ENCODE data around the gene HSPBP1. TPM values are rescaled to one million over a fixed set of nuclear protein-coding genes. Genes with fewer than 3 reads are reported as not detected.
A peak's percentile ranks its signal among the peaks of the same experiment; 100 is the strongest.

Gene HSPBP1
- total and polyA plus RNA-seq, 9 of the 15 experiments (the other 6 are each of a cell fraction or from before 2014, with no cell fraction given), result 0.83 to 81.3 (median 21.8) TPM

- 0 out of 2 replicates have a peak, but pooled peaks have one; percentile 46 for TF ChIP-seq ZNF592 (IDR thresholded peaks at IDR 0.05)
- TF ChIP-seq, protein P1, sequence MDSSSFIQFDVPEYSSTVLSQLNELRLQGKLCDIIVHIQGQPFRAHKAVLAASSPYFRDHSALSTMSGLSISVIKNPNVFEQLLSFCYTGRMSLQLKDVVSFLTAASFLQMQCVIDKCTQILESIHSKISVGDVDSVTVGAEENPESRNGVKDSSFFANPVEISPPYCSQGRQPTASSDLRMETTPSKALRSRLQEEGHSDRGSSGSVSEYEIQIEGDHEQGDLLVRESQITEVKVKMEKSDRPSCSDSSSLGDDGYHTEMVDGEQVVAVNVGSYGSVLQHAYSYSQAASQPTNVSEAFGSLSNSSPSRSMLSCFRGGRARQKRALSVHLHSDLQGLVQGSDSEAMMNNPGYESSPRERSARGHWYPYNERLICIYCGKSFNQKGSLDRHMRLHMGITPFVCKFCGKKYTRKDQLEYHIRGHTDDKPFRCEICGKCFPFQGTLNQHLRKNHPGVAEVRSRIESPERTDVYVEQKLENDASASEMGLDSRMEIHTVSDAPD (CRISPR knock-in tag; IDR thresholded peaks at IDR 0.05), result no peak
- TF ChIP-seq PHB2 (IDR thresholded peaks at IDR 0.05; ENCODE audit: low read depth), result no peak
Measured at GRCh38 chr19:55319785-55320184, 39.9 kb upstream of the HSPBP1 start (continued).

- intact Hi-C loops (cut with micrococcal nuclease), result no loop called here
- Histone ChIP-seq H2AFZ (ENCODE audit: low read depth, low read length) (no peak overlapping the region), H3K36me3 (ENCODE audit: control insufficient read depth, insufficient read depth, low read length) (no peaks in the 10 kb centered on the region), H3K4me2 (ENCODE audit: insufficient read depth, low read length) (no peak overlapping the region), H3K27ac (ENCODE audit: extremely low read depth, low read depth, low read length) (no peak overlapping the region), H3K79me2 (ENCODE audit: control insufficient read depth, insufficient read depth, low read length) (no peaks in the 10 kb centered on the region), H3K9ac (ENCODE audit: insufficient read depth in 1 of 2, low read depth in 2 of 2, low read length in 2 of 2) (no peak overlapping the region; a peak in 1 of 4 replicates), H3K4me3 (no peak overlapping the region), H4K20me1 (replicated peaks; ENCODE audit: control insufficient read depth, insufficient read depth, low read length) (no peaks in the 10 kb centered on the region), H3K9me3 (replicated peaks; ENCODE audit: control insufficient read depth, insufficient read depth, low read depth, low read length) (no peaks in the 10 kb centered on the region), H3K9me1 (ENCODE audit: control insufficient read depth, insufficient read depth, low read length) (no peaks in the 10 kb centered on the region), H3K4me1 (replicated peaks in 1 of 2; ENCODE audit: control insufficient read depth in 2 of 2, insufficient read depth in 2 of 2, low read length in 2 of 2) (peaks cover 9 to 47% of the 10 kb centered on the region in 2 experiments; a peak in 4 of 5 replicates), H3K27me3 (ENCODE audit: control insufficient read depth in 2 of 2, insufficient read depth in 2 of 2, low read length in 2 of 2) (no peaks in the 10 kb centered on the region)
- DNase-seq (ENCODE audit: extremely low read depth in 1 of 4, low spot score in 3 of 4), result no peak
- no peak for ATAC-seq
- BruUV-seq (replicated peaks), result no TSS peak
- 68% methylated on average over 8 of the region's 8 CpGs for WGBS (ENCODE audit: insufficient coverage, low coverage, missing lambda C conversion rate)
- no peak for FAIRE-seq
- no peak for TF ChIP-seq CBX3 (IDR thresholded peaks at IDR 0.05; ENCODE audit: borderline replicate concordance in 1 of 2, low read length in 2 of 2)
- TF ChIP-seq ZNF134 (CRISPR knock-in tag; conservative IDR thresholded peaks at IDR 0.05), result no peak
- TF ChIP-seq PCBP2 (IDR thresholded peaks at IDR 0.05; ENCODE audit: low read depth, low read length, poor library complexity, severe bottlenecking), result no peak
- no peak for TF ChIP-seq U2AF1 (optimal IDR thresholded peaks at IDR 0.05; ENCODE audit: low read depth, low read length)
- no peak for TF ChIP-seq TAL1 (IDR thresholded peaks at IDR 0.05)
- TF ChIP-seq, protein P2, sequence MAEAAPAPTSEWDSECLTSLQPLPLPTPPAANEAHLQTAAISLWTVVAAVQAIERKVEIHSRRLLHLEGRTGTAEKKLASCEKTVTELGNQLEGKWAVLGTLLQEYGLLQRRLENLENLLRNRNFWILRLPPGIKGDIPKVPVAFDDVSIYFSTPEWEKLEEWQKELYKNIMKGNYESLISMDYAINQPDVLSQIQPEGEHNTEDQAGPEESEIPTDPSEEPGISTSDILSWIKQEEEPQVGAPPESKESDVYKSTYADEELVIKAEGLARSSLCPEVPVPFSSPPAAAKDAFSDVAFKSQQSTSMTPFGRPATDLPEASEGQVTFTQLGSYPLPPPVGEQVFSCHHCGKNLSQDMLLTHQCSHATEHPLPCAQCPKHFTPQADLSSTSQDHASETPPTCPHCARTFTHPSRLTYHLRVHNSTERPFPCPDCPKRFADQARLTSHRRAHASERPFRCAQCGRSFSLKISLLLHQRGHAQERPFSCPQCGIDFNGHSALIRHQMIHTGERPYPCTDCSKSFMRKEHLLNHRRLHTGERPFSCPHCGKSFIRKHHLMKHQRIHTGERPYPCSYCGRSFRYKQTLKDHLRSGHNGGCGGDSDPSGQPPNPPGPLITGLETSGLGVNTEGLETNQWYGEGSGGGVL (CRISPR knock-in tag; IDR thresholded peaks at IDR 0.05), result no peak
- TF ChIP-seq PBX2 (CRISPR knock-in tag; IDR thresholded peaks at IDR 0.05; ENCODE audit: low read depth), result no peak
- no peak for TF ChIP-seq PBX2 (tag; conservative IDR thresholded peaks at IDR 0.05; ENCODE audit: low read depth)
- CTCF ChIA-PET (ENCODE audit: low intra/inter-chr PET ratio), result no interaction called here
- POLR2A ChIA-PET, result interaction anchor here (0.6 kb wide), 1 partner anchor 23 kb away, joined by 3 read pairs; no protein-coding TSS in a partner anchor
- in situ Hi-C loops (cut with MboI), result no loop called here
Measured at GRCh38 chr19:55316646-55317045, 36.7 kb upstream of the HSPBP1 start.
